RKO (cell line): ENCODE measurements around the gene PTPN7.
"Not testable (repeated sequence)": the region's sequence is repeated elsewhere in the genome, so short reads cannot be mapped to it uniquely, and the experiment has no call there.

Source experiments
- DNase-seq: peaks from one replicate; pipeline ENCODE4 v3.0.0-alpha.2; 2016; ENCODE audit warnings: low spot score

Gene PTPN7

GRCh38 chr1:202167054-202167453, 6.7 kb upstream of the PTPN7 start:
- not testable (repeated sequence) for DNase-seq

- no peak for DNase-seq
Measured at GRCh38 chr1:202165942-202166843, 5.8 kb upstream of the PTPN7 start.

GRCh38 chr1:202165267-202165941, 5.0 kb upstream of the PTPN7 start:
- no peak for DNase-seq

GRCh38 chr1:202164271-202165037, 4.1 kb upstream of the PTPN7 start:
- no peak for DNase-seq

GRCh38 chr1:202163281-202164270, 3.2 kb upstream of the PTPN7 start:
- DNase-seq = no peak

GRCh38 chr1:202162418-202163280, 2.2 kb upstream of the PTPN7 start:
- no peak for DNase-seq

GRCh38 chr1:202162047-202162417, 1.6 kb upstream of the PTPN7 start:
- DNase-seq = no peak

- no peak for DNase-seq
Measured at GRCh38 chr1:202161151-202162046, 997 bp upstream of the PTPN7 start.

GRCh38 chr1:202159534-202160371, 649 bp downstream of the PTPN7 start:
- peak; percentile 55 for DNase-seq

- peak; percentile 40 for DNase-seq
Measured at GRCh38 chr1:202158810-202159533, 1.4 kb downstream of the PTPN7 start.

GRCh38 chr1:202157945-202158344, 2.5 kb downstream of the PTPN7 start:
- no peak for DNase-seq

- DNase-seq = no peak
Measured at GRCh38 chr1:202156590-202156989, 3.8 kb downstream of the PTPN7 start.

GRCh38 chr1:202155478-202156021, 4.9 kb downstream of the PTPN7 start:
- peak; percentile 52 for DNase-seq

GRCh38 chr1:202154766-202155477, 5.5 kb downstream of the PTPN7 start:
- peak; percentile 30 for DNase-seq

- no peak for DNase-seq
Measured at GRCh38 chr1:202154148-202154765, 6.1 kb downstream of the PTPN7 start.

- DNase-seq = no peak
Measured at GRCh38 chr1:202153284-202153683, 7.1 kb downstream of the PTPN7 start.
